ENCODE results near the gene FBXO5. TPM values are rescaled to one million over a fixed set of nuclear protein-coding genes. Genes with fewer than 3 reads are reported as not detected.
"Not testable (repeated sequence)": the region's sequence is repeated elsewhere in the genome, so short reads cannot be mapped to it uniquely, and the experiment has no call there.

FBXO5 gene
- total and polyA plus RNA-seq, 9 donors: 2.9 to 10.4 (median 5.5) TPM

- WGBS, 3 donors: 95 to 96% (median 96%) methylated on average over 4 of the region's 4 CpGs
- no peak for TF ChIP-seq CTCF (IDR thresholded peaks at IDR 0.05)
- TF ChIP-seq POLR2A (IDR thresholded peaks at IDR 0.05): no peak
- TF ChIP-seq EP300 (IDR thresholded peaks at IDR 0.05): no peak
- no peak overlapping the region for H3K27ac ChIP-seq
- H3K36me3 ChIP-seq: no peaks in the 10 kb centered on the region
- DNase-seq: no peak
- intact Hi-C loops (cut with DNase I): no loop called here
- H3K4me1 ChIP-seq (ENCODE audit: insufficient read depth): no peaks in the 10 kb centered on the region
- H3K4me3 ChIP-seq: no peak overlapping the region
- no peaks in the 10 kb centered on the region for H3K27me3 ChIP-seq
- no peaks in the 10 kb centered on the region for H3K9me3 ChIP-seq
Observed at GRCh38 chr6:152975204-152975915, 7.5 kb downstream of the FBXO5 start.

- no peaks in the 10 kb centered on the region for H3K36me3 ChIP-seq
- no peak for DNase-seq
- TF ChIP-seq EP300 (IDR thresholded peaks at IDR 0.05) (no peak), CTCF (IDR thresholded peaks at IDR 0.05) (no peak), POLR2A (IDR thresholded peaks at IDR 0.05) (no peak)
- peaks cover 0 to 4% of the 10 kb centered on the region in 2 donors for H3K9me3 ChIP-seq
- H3K27ac ChIP-seq: no peak overlapping the region
- WGBS, 3 donors: 100% methylated on average over 1 of the region's 1 CpG
- no peak overlapping the region for H3K4me3 ChIP-seq
- H3K4me1 ChIP-seq (ENCODE audit: insufficient read depth): no peaks in the 10 kb centered on the region
- no peaks in the 10 kb centered on the region for H3K27me3 ChIP-seq
- intact Hi-C loops (cut with DNase I): no loop called here
Observed at GRCh38 chr6:152973916-152974315, 8.9 kb downstream of the FBXO5 start.

- intact Hi-C loops (cut with DNase I): no loop called here
- Histone ChIP-seq H3K27me3 (no peaks in the 10 kb centered on the region), H3K27ac (no peak overlapping the region), H3K9me3 (peaks cover 0 to 4% of the 10 kb centered on the region in 2 donors), H3K4me1 (ENCODE audit: insufficient read depth) (no peaks in the 10 kb centered on the region), H3K4me3 (no peak overlapping the region), H3K36me3 (no peaks in the 10 kb centered on the region)
- TF ChIP-seq POLR2A (IDR thresholded peaks at IDR 0.05): no peak
- TF ChIP-seq CTCF (IDR thresholded peaks at IDR 0.05): no peak
- no peak for TF ChIP-seq EP300 (IDR thresholded peaks at IDR 0.05)
- DNase-seq: no peak
- WGBS, 3 donors: 95 to 99% (median 97%) methylated on average over 6 of the region's 6 CpGs
Observed at GRCh38 chr6:152969688-152970418, 13.0 kb downstream of the FBXO5 start.

- H3K9me3 ChIP-seq; H3K4me3 ChIP-seq; intact Hi-C loops (cut with DNase I); H3K27me3 ChIP-seq; H3K4me1 ChIP-seq (ENCODE audit: insufficient read depth); H3K36me3 ChIP-seq; H3K27ac ChIP-seq; DNase-seq: not testable (repeated sequence)
- WGBS, 3 donors: 89 to 95% (median 91%) methylated on average over 15 of the region's 15 CpGs
Observed at GRCh38 chr6:152966168-152966894, 16.5 kb downstream of the FBXO5 start.

All from ovary (tissue), 9 donors.